HG03196 (cell line): ENCODE data around the gene KCNH6.
A peak's percentile ranks its signal among the peaks of the same experiment; 100 is the strongest.

Experiments used
- ATAC-seq: cut with Tn5 transposase; IDR thresholded peaks from one replicate; pipeline ENCODE4 v1.9.1; 2021; ENCODE audit not compliant: unreplicated experiment

Gene KCNH6

GRCh38 chr17:63533433-63534077 is 10.4 kb downstream of the KCNH6 start:
- no peak for ATAC-seq

DNA sequence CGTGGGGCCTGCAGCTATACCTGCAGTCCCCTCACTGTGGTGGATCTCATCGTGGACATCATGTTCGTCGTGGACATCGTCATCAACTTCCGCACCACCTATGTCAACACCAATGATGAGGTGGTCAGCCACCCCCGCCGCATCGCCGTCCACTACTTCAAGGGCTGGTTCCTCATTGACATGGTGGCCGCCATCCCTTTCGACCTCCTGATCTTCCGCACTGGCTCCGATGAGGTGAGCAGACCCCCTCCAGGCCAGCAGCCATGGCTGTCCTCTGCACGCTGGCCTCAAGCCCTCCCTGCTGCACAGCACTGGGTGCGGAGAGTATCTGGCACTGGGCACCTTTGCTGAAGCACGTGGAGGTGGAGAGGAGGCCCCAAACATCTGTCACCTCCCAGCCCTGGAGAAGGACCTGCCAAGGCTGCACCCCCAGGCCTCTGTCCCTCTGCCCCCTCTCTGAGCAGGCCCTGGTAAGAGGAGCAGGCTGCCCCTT is 11.0 kb downstream of the KCNH6 start:
- ATAC-seq: no peak

GRCh38 chr17:63534816-63535455 is 11.8 kb downstream of the KCNH6 start:
- ATAC-seq: no peak

- ATAC-seq: no peak
Observed at GRCh38 chr17:63535640-63536039, 12.5 kb downstream of the KCNH6 start.

DNA sequence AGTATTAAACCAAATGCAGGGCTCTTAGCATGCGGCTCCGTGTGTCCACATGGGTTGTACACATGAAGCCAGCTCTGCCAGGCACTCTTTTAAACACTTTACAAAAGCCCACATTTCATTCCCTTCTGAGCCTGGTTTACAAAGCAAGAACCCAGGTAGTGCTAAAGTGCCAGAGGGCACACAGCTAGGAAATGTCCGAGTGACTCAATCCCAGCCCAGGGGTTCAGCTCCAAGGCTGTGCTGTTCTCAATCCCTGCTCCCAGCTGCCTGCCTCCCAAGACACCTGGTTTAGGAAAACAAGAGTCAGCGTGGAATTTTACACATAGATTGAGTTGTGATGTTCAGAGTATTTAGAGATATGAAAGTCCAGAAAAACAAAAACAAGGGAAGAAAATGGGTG is 13.8 kb downstream of the KCNH6 start:
- no peak for ATAC-seq

GRCh38 chr17:63537991-63538692 is 15.0 kb downstream of the KCNH6 start:
- no peak for ATAC-seq

GRCh38 chr17:63538693-63539595 is 15.8 kb downstream of the KCNH6 start:
- no peak for ATAC-seq

DNA sequence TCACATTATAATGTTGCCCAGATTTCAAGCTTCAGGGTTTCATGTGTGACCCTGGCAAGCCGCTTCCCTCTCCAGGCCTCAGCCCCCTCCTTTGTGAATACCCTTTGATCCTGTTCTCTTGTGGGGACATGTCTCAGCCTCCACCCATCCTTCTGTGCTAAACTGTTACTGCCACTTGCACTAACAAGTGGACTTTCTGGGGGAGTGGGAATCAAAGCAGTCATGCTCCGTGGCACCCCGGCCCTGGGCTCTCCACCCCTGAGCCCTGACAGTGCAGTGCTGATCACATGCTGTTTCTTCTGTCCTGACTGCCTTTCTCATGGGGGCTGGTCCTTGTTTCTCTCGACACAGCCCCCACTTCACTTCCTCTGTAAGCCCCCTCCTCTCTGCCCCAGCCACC is 17.4 kb downstream of the KCNH6 start:
- no peak for ATAC-seq

- no peak for ATAC-seq
Observed at GRCh38 chr17:63542218-63542545, 19.0 kb downstream of the KCNH6 start.

DNA sequence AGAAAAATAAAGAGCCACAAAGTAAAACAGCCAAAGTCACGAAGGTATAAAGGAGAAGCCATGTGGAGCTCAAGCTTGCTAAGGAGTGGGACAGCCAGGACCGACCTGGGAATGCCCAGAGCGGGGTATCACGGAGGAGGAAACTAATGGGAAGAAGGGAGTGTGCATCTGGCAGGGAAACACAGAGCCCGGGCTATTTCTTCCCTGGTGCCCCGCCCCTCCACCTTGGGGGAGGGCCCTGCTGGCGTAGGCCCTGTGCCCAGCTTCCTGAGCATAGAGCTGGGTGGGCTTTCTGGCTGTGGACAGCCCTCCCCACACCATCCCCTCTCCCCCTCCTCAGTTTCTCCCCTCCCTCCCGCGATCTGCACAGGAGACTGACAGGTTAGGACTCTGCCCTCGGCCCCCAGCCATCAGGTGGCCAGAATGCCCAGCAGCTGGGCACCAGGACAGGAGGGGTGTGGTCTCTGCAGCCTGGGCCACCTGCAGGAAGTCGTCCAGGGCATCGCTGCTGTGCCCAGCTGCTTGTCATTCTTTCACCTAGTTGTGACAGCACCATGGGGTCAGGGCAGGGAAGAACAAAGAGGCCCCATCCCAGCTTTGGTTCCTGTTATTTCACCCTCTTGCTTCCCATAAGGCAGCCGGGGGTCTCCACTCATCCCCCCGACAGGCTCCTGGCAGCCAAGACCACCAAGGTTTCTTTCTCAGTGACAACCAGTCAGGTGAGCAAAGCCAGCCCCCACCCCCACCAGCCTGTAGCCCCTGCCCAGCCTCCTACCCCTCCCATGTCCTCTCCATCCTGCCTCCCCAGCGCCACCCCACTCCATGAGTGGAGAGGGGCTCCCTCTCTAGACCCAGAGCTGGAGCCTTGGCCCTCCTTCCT is 20.0 kb downstream of the KCNH6 start:
- ATAC-seq: no peak

DNA sequence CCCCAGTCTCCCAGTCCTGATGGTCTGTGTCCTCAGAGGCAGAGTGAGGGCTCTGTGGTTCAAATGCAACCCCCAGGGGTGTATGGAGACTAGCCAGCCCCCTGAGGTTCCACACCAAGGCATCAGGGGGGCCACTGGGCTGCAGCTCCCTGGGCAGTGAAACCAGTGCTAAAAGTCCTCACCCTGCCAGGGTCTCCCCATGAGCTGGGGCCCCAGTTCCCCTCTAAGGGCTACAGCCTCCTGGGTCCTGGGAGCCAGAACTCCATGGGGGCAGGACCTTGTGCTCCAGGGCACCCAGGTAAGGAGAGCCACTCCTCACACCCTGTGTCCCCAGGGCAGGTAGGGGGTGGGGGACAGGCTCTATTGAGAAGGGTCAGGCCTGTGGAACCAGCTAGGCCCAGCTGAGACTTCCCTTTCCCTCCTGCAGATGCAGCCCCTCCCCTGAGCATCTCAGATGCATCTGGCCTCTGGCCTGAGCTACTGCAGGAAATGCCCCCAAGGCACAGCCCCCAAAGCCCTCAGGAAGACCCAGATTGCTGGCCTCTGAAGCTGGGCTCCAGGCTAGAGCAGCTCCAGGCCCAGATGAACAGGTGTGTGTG is 20.8 kb downstream of the KCNH6 start:
- ATAC-seq: no peak

DNA sequence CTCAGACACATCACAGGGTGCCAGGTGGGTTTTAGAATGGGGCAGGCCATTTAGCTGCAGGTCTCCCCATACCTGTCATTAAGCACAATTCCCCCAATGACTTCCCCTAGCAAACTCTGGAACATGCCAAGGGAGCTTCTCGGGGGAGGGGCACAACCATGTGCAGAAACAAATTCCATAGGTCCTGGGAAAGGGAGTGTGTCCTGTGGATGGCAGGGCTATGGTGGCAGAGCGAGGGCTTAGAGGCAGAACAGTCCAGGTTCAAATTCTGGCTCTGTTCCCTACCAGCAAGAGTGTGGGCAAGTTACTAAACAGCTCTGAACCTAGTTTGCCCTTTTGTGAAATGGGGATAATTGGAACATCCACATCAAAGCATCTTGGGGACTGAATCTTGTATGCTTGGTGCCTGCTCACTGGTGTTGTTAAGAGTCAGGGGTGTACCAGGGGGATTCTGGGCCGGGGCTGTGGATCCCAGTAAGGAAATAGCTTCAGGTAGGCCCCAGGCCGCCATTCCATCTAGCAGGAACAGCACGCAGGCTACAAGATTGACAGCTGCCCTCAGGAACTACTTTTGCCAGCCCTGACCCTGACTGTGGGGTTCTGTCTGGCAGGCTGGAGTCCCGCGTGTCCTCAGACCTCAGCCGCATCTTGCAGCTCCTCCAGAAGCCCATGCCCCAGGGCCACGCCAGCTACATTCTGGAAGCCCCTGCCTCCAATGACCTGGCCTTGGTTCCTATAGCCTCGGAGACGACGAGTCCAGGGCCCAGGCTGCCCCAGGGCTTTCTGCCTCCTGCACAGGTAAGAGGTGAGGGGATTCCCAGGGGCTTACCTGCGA is 21.5 kb downstream of the KCNH6 start:
- no peak for ATAC-seq

DNA sequence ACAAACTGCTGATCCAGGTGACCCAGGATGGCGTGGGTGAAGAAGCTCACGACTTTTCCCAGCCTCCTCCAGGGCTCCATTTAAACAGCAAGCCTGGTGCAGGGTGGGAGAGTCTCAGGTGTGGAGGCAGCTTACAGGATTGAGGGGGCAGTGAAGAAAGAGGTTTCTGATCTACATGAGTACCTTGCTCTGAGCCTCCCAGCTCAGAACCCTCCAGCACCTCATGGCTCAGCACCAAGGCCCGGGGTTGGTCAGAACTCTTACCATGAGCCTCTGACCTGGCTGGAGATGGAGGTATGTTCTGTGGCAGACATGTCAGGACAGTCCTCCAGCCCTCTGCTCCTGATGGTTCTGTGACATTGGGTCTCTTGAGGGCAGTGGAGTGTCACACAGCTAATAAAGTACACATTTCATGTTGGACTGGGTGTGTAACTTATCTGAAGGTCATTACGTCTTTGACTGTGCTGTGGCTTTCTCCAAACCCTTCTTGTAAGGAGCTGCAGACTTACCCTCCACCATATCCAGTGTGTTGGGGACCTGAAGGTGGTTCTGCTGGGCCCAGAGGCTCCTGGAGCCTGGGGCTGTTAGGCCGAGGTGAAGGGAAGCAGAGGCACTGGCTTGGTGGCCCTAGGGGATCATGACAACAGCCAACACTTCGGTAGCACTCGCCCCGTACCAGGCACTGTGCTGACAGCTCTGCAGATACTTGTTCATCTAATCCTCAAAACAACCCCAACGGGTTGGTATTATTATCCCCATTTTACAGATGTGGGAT is 23.3 kb downstream of the KCNH6 start:
- no peak for ATAC-seq

GRCh38 chr17:63547083-63547523 is 23.9 kb downstream of the KCNH6 start:
- no peak for ATAC-seq

DNA sequence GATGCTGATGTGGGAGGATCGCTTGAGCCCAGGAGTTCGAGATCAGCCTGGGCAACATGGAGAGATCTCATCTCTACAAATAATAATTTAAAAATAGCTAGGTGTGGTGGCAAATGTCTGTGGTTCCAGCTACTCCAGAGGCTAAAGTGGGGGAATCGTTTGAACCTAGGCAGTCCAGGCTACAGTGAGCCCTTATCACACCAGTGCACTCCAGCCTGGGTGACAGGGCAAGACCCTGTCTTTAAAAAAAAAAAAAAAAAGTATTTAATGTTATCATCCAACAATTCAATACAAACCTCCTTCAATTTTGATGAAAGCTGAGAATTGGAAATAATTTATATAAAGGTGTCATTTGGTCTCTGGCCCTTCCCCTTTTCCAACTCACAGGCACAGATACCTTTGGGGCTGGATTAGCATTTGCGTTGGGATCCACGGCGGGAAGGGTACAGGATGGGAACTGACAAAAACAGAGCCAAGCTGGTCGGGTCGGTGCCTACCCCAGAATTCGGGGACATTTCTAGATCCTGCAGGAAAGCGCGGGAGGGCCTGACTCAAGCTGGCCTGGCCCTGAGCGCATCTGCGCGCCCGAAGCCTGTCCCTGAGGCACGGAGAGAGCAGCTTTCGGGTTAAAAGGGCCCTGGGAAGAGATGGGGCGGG is 26.3 kb downstream of the KCNH6 start:
- ATAC-seq: peak; percentile 15

GRCh38 chr17:63549946-63550816 is 27.0 kb downstream of the KCNH6 start, which contains the start of gene DCAF7:
Gene DCAF7, plus strand, starts transcription at chr17:63550477. Its CDS starts 201 bp downstream, at chr17:63550678.
- peak; percentile 96 for ATAC-seq
